Frontal cortex (tissue), 4 donors: ENCODE results near the gene KMT2E. TPM values are rescaled to one million over a fixed set of nuclear protein-coding genes. Genes with fewer than 3 reads are reported as not detected.
A peak's percentile ranks its signal among the peaks of the same experiment; 100 is the strongest.
"Not testable (repeated sequence)": the region's sequence is repeated elsewhere in the genome, so short reads cannot be mapped to it uniquely, and the experiment has no call there.

ENCODE experiments used
- DNase-seq, 2 donors: peaks; one replicate each; pipeline ENCODE4 v3.0.0; 2012; ENCODE audit warnings: low spot score in 2 of 2
- FAIRE-seq: peaks from 2 replicates; lab custom pipeline; 2012; peaks lifted over from hg19 to GRCh38; lab: Jason Lieb, UNC
- total RNA-seq: library from RNA; depleted of rRNA; stranded (reverse); fragments of >200 nt; gene quantifications from one replicate; pipeline ENCODE4 v1.2.3, GENCODE V29; 2014
- donor health status: control.
- donor health status: control.
- donor health status: control.

The KMT2E gene
- 217 TPM for total RNA-seq

GRCh38 chr7:105013816-105014692 lies at the start of gene KMT2E:
TSS of gene KMT2E (plus strand) at chr7:105014205. CDS start at chr7:105040953, 26,748 bp downstream.
- DNase-seq: peak; percentile 60 to 75
- no peak for FAIRE-seq

DNA sequence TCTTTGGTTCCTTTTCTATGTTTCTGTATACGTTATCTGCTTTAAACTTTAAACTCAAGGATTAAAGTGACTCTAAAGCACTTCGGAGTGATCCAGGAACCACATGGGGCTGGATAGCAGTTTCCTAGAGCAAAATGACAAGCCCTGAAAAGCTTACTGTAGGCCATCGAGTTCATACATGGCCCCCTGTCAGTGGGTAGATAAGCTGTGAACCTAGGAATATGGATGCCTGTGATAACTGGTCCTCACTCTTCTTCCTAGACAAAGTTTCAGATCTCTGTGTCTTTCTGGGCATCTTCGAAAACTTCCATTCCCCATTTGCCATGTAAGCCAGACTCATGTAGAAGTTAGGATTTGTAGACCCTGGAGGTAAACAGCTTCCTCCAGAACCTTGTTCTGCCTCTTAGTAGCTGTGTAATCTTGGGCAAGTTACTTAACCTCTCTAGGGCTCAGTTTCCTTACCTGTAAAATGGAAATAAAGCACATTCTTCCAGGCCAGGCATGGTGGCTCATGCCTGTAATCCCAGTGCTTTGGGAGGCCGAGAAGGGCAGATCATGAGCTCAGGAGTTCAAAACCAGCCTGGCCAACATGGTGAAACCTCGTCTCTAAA lies 49.3 kb upstream of the KMT2E start:
- FAIRE-seq (no peak), DNase-seq (no peak)

DNA sequence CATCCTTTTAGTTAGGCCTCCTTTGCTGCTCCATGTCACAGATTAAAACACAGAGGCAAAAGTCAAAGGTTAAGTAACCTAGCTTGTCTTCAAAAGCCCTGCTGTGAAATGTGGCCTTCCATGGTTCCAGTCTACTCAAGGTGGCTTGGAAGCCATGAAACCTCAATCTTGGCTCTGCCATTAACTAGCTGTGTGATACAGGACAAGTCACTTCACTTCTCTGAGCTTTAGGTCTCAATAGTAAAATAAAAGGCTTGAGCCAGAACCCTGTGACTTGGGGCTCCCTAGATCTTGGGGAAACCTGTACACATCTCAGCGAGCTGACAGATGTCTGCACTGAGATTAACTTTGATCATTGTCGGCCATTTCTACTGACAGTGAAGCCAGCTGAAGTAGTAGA lies 48.0 kb upstream of the KMT2E start:
- DNase-seq (no peak), FAIRE-seq (no peak)

- DNase-seq: no peak
- FAIRE-seq: no peak
These were observed 46.9 kb upstream of the KMT2E start for GRCh38 chr7:104967088-104967487.

- FAIRE-seq: no peak
- no peak for DNase-seq
These were observed 46.4 kb upstream of the KMT2E start for GRCh38 chr7:104967595-104967994.

- FAIRE-seq (no peak), DNase-seq (no peak)
These were observed 45.4 kb upstream of the KMT2E start for GRCh38 chr7:104968648-104969047.

DNA sequence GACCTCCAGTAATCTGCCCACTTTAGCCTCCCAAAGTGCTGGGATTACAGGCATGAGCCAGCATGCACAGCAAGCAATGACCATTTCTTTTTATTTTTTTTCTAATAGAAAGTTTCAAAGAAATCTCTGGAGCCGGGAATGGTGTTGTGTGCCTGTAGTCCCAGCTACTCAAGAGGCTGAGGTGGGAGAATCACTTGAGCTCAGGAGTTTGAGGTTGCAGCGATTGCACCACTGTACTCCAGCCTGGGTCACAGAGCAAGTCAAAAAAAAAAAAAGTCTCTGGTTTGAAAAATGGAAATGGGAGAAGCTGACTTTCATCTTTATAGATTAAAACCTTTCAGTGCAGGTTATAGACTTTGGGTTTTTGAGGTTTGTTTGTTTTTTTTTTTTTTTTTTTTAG lies 44.8 kb upstream of the KMT2E start:
- FAIRE-seq (no peak), DNase-seq (no peak)

DNA sequence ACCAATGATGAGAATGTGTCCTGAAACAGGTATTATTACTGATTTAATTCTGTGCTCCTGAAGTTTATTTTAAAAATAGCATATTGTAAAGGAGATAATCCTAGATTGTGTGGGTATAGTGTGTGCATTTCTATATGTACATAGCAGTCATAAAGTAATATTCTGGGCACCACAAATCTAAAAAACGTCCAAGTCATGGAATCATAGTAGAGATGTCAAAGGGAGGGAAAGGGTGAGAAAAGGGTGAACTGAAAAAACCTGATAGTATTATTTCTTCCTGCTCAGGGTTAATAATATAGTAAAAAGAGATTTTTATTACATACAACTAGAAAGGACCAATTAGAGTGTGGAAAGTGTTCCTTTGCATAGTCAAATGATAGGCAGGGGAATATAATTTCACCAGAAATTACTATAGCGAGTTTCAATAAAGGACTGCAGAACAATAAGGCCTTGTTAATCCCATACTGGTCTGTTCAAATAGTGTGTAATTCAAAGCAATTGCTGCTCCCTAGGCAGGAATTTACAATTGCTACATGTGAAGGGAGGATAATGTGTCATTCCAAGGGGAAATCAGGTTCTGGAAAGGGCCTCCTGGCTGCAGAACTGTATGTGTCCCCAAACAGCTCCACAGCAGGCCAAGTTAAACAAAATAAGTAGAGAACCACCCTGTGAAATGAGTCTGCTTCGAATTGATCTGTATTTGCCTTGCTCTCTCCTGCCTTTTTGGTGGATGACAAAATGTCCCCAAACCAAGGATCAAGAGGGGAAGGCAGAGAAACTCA lies 42.5 kb upstream of the KMT2E start:
- no peak for FAIRE-seq
- DNase-seq: no peak

DNA sequence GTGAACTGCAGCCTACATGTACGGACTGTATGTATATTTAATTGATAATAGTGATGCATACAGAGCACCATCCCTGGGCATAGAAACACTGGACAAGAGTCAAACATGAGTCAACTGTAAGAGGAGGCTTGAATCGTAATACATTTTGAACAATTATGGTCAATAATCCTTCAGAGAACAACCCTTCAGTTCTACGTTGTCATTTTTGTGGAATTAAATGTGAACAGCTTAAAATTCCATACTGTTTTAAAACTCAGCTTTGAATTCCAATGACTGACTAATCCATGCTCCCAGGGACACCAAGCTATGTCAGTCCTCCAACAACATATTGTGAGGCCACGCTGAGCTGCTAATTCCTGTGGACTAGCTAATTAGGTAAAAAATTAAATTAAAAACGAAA lies 41.5 kb upstream of the KMT2E start:
- DNase-seq (no peak), FAIRE-seq (no peak)

GRCh38 chr7:104973227-104973626 lies 40.8 kb upstream of the KMT2E start:
- no peak for DNase-seq
- FAIRE-seq: no peak

DNA sequence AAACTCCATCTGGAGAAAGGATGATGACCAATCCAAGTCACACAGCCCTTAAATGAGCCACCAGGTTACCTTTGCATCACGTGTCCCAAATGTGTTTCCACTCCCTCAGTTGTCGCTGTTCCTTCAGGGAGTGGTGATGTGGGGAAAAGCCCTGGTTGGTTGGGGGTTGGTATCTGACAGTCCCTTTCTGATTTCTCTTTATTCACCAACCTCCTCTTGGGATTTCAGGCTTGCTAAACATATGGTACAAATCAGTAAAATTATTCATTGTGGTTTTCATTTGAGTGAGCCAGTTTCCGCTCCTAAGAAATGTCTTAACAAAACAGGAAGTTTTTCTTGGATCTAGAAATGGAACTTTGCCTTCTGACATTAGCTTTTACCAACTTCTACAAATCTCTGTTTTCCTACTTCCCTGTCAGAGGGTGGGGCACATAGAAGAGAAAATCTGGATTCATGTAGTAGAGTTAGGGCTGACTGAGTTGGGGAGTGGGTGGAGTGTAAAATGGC lies 40.0 kb upstream of the KMT2E start:
- DNase-seq (no peak), FAIRE-seq (no peak)

DNA sequence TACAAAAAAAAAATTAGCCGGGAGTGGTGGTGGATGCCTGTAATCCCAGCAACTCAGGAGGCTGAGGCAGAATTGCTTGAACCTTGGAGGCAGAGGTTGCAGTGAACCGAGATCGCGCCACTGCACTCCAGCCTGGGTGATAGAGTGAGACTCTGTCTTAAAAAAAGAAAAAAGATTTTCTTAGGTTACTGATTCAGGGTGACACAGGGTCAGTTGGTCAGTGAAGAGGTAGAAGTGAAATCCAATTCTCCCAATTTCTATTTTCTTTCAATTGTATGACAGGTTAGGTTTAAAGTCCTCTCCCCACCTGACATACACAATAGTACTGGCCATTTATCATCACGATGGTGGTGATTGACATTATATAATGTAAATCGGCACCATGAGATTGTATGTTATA lies 38.5 kb upstream of the KMT2E start:
- FAIRE-seq: not testable (repeated sequence)

GRCh38 chr7:104976966-104977636 lies 36.9 kb upstream of the KMT2E start:
- DNase-seq: no peak

More for the DNA sequence above, 38.5 kb upstream of the KMT2E start:
- DNase-seq: not testable (repeated sequence)

GRCh38 chr7:104978460-104978859 lies 35.5 kb upstream of the KMT2E start:
- no peak for FAIRE-seq
- DNase-seq: no peak

More at GRCh38 chr7:104976966-104977636, 36.9 kb upstream of the KMT2E start:
- FAIRE-seq: no peak

GRCh38 chr7:104979167-104979841 lies 34.7 kb upstream of the KMT2E start:
- FAIRE-seq (no peak), DNase-seq (no peak)

- DNase-seq: no peak
- no peak for FAIRE-seq
These were observed 33.6 kb upstream of the KMT2E start for GRCh38 chr7:104980440-104980839.

DNA sequence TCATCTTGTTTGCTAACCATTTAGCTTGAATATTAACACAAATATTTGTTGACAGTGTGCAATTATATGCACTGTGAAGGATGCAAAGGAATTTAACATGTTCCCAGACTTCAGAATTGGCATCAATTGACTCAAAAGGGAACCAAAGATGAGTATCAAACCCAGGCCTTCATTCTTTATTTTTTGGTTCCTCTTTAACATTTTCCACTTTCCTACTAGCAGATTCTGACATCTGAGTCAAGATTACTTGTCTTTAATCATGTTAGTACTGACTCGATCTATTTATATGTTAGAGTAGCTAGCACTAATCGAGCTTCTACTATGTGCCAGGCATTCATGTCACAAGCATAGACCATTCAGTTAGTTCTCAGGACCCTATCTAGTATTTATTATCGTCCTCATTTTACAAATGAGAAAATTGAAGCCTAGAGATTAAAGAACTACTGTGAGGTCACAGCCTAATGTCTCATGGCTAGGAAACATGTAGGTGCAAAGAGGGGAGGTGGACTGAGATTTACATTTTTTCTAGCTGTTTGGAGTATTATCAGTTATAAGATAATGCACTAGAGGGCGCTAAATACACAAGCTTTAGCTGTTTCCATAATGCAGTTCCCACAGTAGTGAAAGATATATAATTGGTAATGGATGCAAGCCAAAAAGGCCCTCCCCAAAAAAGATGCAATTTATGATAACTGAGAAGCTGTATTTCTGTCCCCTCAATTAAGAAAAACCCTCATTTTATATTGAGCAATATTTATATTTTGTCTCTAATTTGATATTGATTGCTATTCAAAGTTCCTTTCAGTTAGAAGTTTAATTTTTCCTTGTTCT lies 32.9 kb upstream of the KMT2E start:
- no peak for FAIRE-seq

GRCh38 chr7:104981672-104982037 lies 32.4 kb upstream of the KMT2E start:
- DNase-seq (no peak), FAIRE-seq (no peak)

More for the DNA sequence above, 32.9 kb upstream of the KMT2E start:
- DNase-seq: peak in 1 of 2 donors; percentile 37
